Endothelial cell of umbilical vein (primary cell): ENCODE data around the gene PTRHD1. TPM values are rescaled to one million over a fixed set of nuclear protein-coding genes. Genes with fewer than 3 reads are reported as not detected.
A peak's percentile ranks its signal among the peaks of the same experiment; 100 is the strongest.

ENCODE experiments used
- BruUV-seq: library from RNA; stranded (reverse); fragments of 400-500 nt; replicated peaks from 2 replicates; lab custom pipeline; 2021; lab: Mats Ljungman, UMichigan
- CTCF ChIA-PET: fragments of 300-600, 350-600 bp; sonication (Branson Sonifier 250); formaldehyde crosslinking; loops from one replicate; lab custom pipeline; 2021; ENCODE audit warnings: antibody characterized with exemption, inconsistent platforms; lab: Charles Lee
- POLR2A ChIA-PET: fragments of 300-600, 350-600 bp; sonication (Branson Sonifier 250); formaldehyde crosslinking; loops from one replicate; lab custom pipeline; 2021; ENCODE audit warnings: antibody characterized with exemption, inconsistent platforms; lab: Charles Lee
- DNase-seq: peaks from one replicate; pipeline ENCODE4 v3.0.0-alpha.2; 2011; ENCODE audit warnings: low read depth, low spot score
- FAIRE-seq: peaks from 2 replicates; lab custom pipeline; 2011; peaks lifted over from hg19 to GRCh38; lab: Jason Lieb, UNC
- H2AFZ ChIP-seq: 2 replicates; pipeline ENCODE4 v1.6.0; 2012; ENCODE audit warnings: low read depth, low read length, control low read depth, inconsistent platforms
- H3K27ac ChIP-seq: 2 replicates; pipeline ENCODE4 v1.5.1; 2011; ENCODE audit warnings: low read depth, mild to moderate bottlenecking, control low read depth, low read length, moderate library complexity; ENCODE audit not compliant: insufficient read depth
- H3K27me3 ChIP-seq, 2 experiments: 2 replicates each; pipeline versions ENCODE4 v1.6.0 to v1.6.1; 2011; ENCODE audit warnings: low read length in 2 of 2, mixed read lengths in 1 of 2; ENCODE audit not compliant: control insufficient read depth in 2 of 2, insufficient read depth in 2 of 2
- H3K36me3 ChIP-seq, 2 experiments: 2 replicates in 1 of 2; 3 replicates in 1 of 2; pipeline ENCODE4 v1.5.1; 2011; ENCODE audit warnings: low read length in 2 of 2, mild to moderate bottlenecking in 1 of 2, moderate library complexity in 1 of 2; ENCODE audit not compliant: control insufficient read depth in 2 of 2, insufficient read depth in 2 of 2; ENCODE audit errors: extremely low read depth in 1 of 2
- H3K4me1 ChIP-seq: 3 replicates; pipeline ENCODE4 v1.5.1; 2011; ENCODE audit warnings: mild to moderate bottlenecking, low read length; ENCODE audit not compliant: control insufficient read depth, insufficient read depth; ENCODE audit errors: extremely low read depth
- H3K4me2 ChIP-seq: 2 replicates; pipeline ENCODE4 v1.6.1; 2011; ENCODE audit warnings: low read length, control low read depth, mixed read lengths; ENCODE audit not compliant: insufficient read depth
- H3K4me3 ChIP-seq, 3 experiments: fragments of 200-600 bp in 1 of 3; sonication (generic), shearing (Covaris generic) in 1 of 3; replicated peaks in 1 of 3; 2 replicates each; pipeline ENCODE4 v1.5.1; 2011 to 2016; ENCODE audit warnings: control low read depth in 3 of 3, low read length in 3 of 3, mild to moderate bottlenecking in 2 of 3, inconsistent platforms in 1 of 3, low read depth in 1 of 3, moderate library complexity in 1 of 3; ENCODE audit not compliant: insufficient read depth in 1 of 3
- H3K79me2 ChIP-seq: 2 replicates; pipeline ENCODE4 v1.6.0; 2012; ENCODE audit warnings: low read length, inconsistent platforms; ENCODE audit not compliant: control insufficient read depth, insufficient read depth
- H3K9ac ChIP-seq: replicated peaks from 2 replicates; pipeline ENCODE3; 2011; ENCODE audit warnings: low read length, control low read depth; ENCODE audit not compliant: insufficient read depth; ENCODE audit errors: extremely low read depth
- H3K9me1 ChIP-seq: replicated peaks from 3 replicates; pipeline ENCODE4 v1.6.0; 2011; ENCODE audit warnings: mild to moderate bottlenecking, low read length; ENCODE audit not compliant: control insufficient read depth, insufficient read depth; ENCODE audit errors: extremely low read depth
- H3K9me3 ChIP-seq: replicated peaks from 2 replicates; pipeline ENCODE4 v1.5.1; 2012; ENCODE audit warnings: low read length, inconsistent platforms; ENCODE audit not compliant: control insufficient read depth, insufficient read depth
- H4K20me1 ChIP-seq: replicated peaks from 2 replicates; pipeline ENCODE3; 2011; ENCODE audit warnings: mild to moderate bottlenecking, low read length; ENCODE audit not compliant: control insufficient read depth, insufficient read depth; ENCODE audit errors: extremely low read depth
- FOS ChIP-seq: IDR thresholded peaks from 2 replicates; pipeline ENCODE4 v1.6.1; 2011; ENCODE audit warnings: mild to moderate bottlenecking, low read length, moderate library complexity, borderline replicate concordance; ENCODE audit not compliant: insufficient read depth
- JUN ChIP-seq: IDR thresholded peaks from 2 replicates; pipeline ENCODE4 v1.6.1; 2011; ENCODE audit warnings: borderline replicate concordance, low read depth; ENCODE audit not compliant: insufficient read length, insufficient read depth
- MYC ChIP-seq: IDR thresholded peaks from one replicate; pipeline ENCODE4 v1.6.1; 2011; ENCODE audit warnings: mild to moderate bottlenecking, low read depth, low read length
- POLR2A ChIP-seq: IDR thresholded peaks from 2 replicates; pipeline ENCODE4 v1.6.1; 2012; ENCODE audit warnings: low read depth, mild to moderate bottlenecking, control low read depth, low read length
- POLR2AphosphoS5 ChIP-seq: IDR thresholded peaks from 2 replicates; pipeline ENCODE4 v1.6.1; 2012; ENCODE audit warnings: low read depth, mild to moderate bottlenecking, control low read depth, low read length, moderate library complexity; ENCODE audit not compliant: insufficient read depth
- dilution Hi-C: fragments of 300-500 bp; cut with MboI; formaldehyde crosslinking; loops from one replicate; pipeline ENCODE4 v1.15.0; 2019; ENCODE audit warnings: low sequenced_read_pairs; ENCODE audit not compliant: extremely low pct_ligation_motif_present
- intact Hi-C: fragments of 100-400 bp; cut with micrococcal nuclease; formaldehyde crosslinking; loops from one replicate; pipeline ENCODE4 v1.10.0; 2022
- polyA plus RNA-seq, 4 experiments: library from polyadenylated mRNA; depleted of rRNA in 3 of 4; stranded (reverse) in 3 of 4; unstranded in 1 of 4; fragments of >200 nt; gene quantifications; 2 replicates each; pipeline versions ENCODE4 v1.2.1 to v1.2.3, GENCODE V29; 2011 to 2012; ENCODE audit warnings: missing spikeins in 1 of 4
- total RNA-seq: library from RNA; stranded (reverse); gene quantifications from 2 replicates; pipeline ENCODE4 v1.2.3, GENCODE V29; 2021
- TF ChIP-seq, protein P1 (sequence below), 2 donors: IDR thresholded peaks; 1 replicate in 1 of 2; 2 replicates in 1 of 2; pipeline ENCODE4 v1.5.1; 2011; ENCODE audit warnings: low read length in 2 of 2, mild to moderate bottlenecking in 2 of 2, moderate library complexity in 2 of 2, control low read depth in 1 of 2, inconsistent platforms in 1 of 2, low read depth in 1 of 2; ENCODE audit not compliant: insufficient read depth in 1 of 2; ENCODE audit errors: extremely low read depth in 1 of 2

The PTRHD1 gene
- total and polyA plus RNA-seq, 2 donors (not counting 3 experiments of a cell fraction or from before 2014, with no cell fraction given): 41.1 to 68.8 TPM

- H3K27me3 ChIP-seq: no peaks in the 10 kb centered on the region
- no peaks in the 10 kb centered on the region for H3K79me2 ChIP-seq
- TF ChIP-seq, protein P1, sequence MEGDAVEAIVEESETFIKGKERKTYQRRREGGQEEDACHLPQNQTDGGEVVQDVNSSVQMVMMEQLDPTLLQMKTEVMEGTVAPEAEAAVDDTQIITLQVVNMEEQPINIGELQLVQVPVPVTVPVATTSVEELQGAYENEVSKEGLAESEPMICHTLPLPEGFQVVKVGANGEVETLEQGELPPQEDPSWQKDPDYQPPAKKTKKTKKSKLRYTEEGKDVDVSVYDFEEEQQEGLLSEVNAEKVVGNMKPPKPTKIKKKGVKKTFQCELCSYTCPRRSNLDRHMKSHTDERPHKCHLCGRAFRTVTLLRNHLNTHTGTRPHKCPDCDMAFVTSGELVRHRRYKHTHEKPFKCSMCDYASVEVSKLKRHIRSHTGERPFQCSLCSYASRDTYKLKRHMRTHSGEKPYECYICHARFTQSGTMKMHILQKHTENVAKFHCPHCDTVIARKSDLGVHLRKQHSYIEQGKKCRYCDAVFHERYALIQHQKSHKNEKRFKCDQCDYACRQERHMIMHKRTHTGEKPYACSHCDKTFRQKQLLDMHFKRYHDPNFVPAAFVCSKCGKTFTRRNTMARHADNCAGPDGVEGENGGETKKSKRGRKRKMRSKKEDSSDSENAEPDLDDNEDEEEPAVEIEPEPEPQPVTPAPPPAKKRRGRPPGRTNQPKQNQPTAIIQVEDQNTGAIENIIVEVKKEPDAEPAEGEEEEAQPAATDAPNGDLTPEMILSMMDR (IDR thresholded peaks at IDR 0.05; ENCODE audit: extremely low read depth in 1 of 2, insufficient read depth in 1 of 2, low read depth in 1 of 2, low read length in 2 of 2): no peak
- no peak for TF ChIP-seq MYC
- no peak for TF ChIP-seq JUN
- peak; percentile 1 for TF ChIP-seq POLR2A
- no peak overlapping the region for H2AFZ ChIP-seq
- no peaks in the 10 kb centered on the region for H4K20me1 ChIP-seq
- intact Hi-C loops: no loop called here
- H3K4me1 ChIP-seq: peaks cover 23% of the 10 kb centered on the region
- no peak overlapping the region for H3K4me2 ChIP-seq
- DNase-seq (no peak), FAIRE-seq (no peak)
- no peak overlapping the region for H3K4me3 ChIP-seq
- CTCF ChIA-PET: interaction anchor here (0.8 to 1.4 kb wide), 4 partner anchors 10 to 412 kb away, joined by 3 to 4 read pairs (median 4); no protein-coding TSS in a partner anchor
- POLR2A ChIA-PET: no interaction called here
- dilution Hi-C loops: no loop called here
- no peaks in the 10 kb centered on the region for H3K9me3 ChIP-seq
- BruUV-seq: no TSS peak
- peaks cover 16 to 21% of the 10 kb centered on the region in 2 experiments for H3K36me3 ChIP-seq
- no peak overlapping the region for H3K9ac ChIP-seq
- no peak overlapping the region for H3K27ac ChIP-seq
- no peaks in the 10 kb centered on the region for H3K9me1 ChIP-seq
Observed at GRCh38 chr2:24822049-24822706, 29.0 kb upstream of the PTRHD1 start.

DNA sequence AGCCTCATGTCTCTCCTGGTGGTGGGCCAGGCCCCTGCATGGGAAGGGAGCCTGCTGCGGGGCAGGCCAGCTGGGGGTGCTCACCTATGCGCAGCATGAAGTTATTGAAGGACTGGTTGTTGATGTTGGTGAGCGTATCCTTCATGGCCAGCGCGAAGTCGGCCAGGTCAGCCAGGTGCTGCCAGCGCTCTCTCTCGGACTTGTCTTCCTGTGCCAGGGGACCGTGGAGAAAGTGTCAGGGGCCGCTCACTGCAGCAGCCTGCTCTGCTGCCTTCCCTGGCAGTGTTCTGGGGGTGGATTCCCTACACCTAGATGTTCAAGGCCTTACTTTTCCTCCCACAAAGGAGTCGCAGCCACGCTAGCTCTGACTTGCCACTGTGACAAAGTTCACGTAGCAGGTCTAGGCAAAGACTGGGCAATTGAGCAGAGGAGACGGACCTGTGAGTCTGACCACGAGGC is 28.3 kb upstream of the PTRHD1 start:
- Histone ChIP-seq H4K20me1 (no peaks in the 10 kb centered on the region), H3K36me3 (peaks cover 16 to 21% of the 10 kb centered on the region in 2 experiments), H3K4me1 (peaks cover 23% of the 10 kb centered on the region), H3K27ac (no peak overlapping the region), H3K79me2 (no peaks in the 10 kb centered on the region), H3K9me3 (no peaks in the 10 kb centered on the region), H3K4me2 (no peak overlapping the region), H3K27me3 (no peaks in the 10 kb centered on the region), H3K9ac (no peak overlapping the region), H2AFZ (no peak overlapping the region), H3K9me1 (no peaks in the 10 kb centered on the region), H3K4me3 (no peak overlapping the region)
- TF ChIP-seq POLR2A: no peak
- no peak for TF ChIP-seq POLR2AphosphoS5
- no peak for TF ChIP-seq FOS
- TF ChIP-seq, protein P1 (IDR thresholded peaks at IDR 0.05; ENCODE audit: extremely low read depth in 1 of 2, insufficient read depth in 1 of 2, low read depth in 1 of 2, low read length in 2 of 2): no peak
- CTCF ChIA-PET: interaction anchor here (0.8 to 1.4 kb wide), 5 partner anchors 9 to 411 kb away, joined by 3 to 5 read pairs (median 4); no protein-coding TSS in a partner anchor
- FAIRE-seq (no peak), DNase-seq (no peak)
- BruUV-seq: no TSS peak
- dilution Hi-C loops: no loop called here
- POLR2A ChIA-PET: no interaction called here
- intact Hi-C loops: no loop called here
